ENCODE measurements around the gene BCL2. TPM values are rescaled to one million over a fixed set of nuclear protein-coding genes. Genes with fewer than 3 reads are reported as not detected.

Gene BCL2
- total and polyA plus RNA-seq, 9 of the 15 experiments (the other 6 are each of a cell fraction or from before 2014, with no cell fraction given): 0.10 to 1.1 (median 0.65) TPM

DNA sequence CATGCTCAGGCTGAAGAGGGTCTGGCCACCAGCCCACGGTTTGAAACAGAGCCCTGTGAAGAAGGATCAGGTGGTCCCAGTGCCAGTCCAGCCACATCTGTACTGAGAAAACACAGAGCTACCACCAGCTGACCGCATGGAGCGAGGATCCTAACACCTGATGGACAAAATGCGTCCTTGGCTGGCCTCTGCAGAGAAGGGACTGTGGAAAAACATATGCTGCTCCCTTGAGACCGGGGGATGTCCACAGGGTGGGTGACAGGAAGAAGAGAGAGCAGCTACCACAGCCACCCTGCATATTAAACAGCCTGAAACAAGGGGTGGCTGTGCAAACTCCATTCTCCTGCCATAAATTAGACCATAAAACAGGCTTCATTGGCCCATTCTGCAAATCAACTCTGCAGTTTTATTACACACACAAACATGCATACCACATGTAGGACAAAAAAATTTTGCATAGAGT, 137.2 kb downstream of the BCL2 start:
- Histone ChIP-seq H3K4me3 (no peak overlapping the region), H3K9ac (ENCODE audit: insufficient read depth in 1 of 2, low read depth in 2 of 2, low read length in 2 of 2) (no peak overlapping the region), H3K4me2 (ENCODE audit: insufficient read depth, low read length) (no peak overlapping the region), H3K27me3 (ENCODE audit: control insufficient read depth in 2 of 2, insufficient read depth in 2 of 2, low read length in 2 of 2) (peaks cover 0 to 17% of the 10 kb centered on the region in 2 experiments; a peak in 2 of 5 replicates), H3K9me3 (replicated peaks; ENCODE audit: control insufficient read depth, insufficient read depth, low read depth, low read length) (no peaks in the 10 kb centered on the region), H4K20me1 (replicated peaks; ENCODE audit: control insufficient read depth, insufficient read depth, low read length) (no peaks in the 10 kb centered on the region), H3K4me1 (replicated peaks in 1 of 2; ENCODE audit: control insufficient read depth in 2 of 2, insufficient read depth in 2 of 2, low read length in 2 of 2) (no peaks in the 10 kb centered on the region; a peak in 1 of 5 replicates), H3K9me1 (ENCODE audit: control insufficient read depth, insufficient read depth, low read length) (no peaks in the 10 kb centered on the region), H3K27ac (ENCODE audit: extremely low read depth, low read depth, low read length) (no peak overlapping the region), H2AFZ (ENCODE audit: low read depth, low read length) (no peak overlapping the region), H3K36me3 (ENCODE audit: control insufficient read depth, insufficient read depth, low read length) (no peaks in the 10 kb centered on the region), H3K79me2 (ENCODE audit: control insufficient read depth, insufficient read depth, low read length) (no peaks in the 10 kb centered on the region)
- in situ Hi-C loops (cut with MboI) (loop anchor here (10.0 kb wide), 1 partner anchor 168 kb away; no protein-coding TSS in a partner anchor), intact Hi-C loops (cut with micrococcal nuclease) (no loop called here)
- WGBS (ENCODE audit: insufficient coverage, low coverage, missing lambda C conversion rate): 3% methylated on average over 5 of the region's 5 CpGs
- no TSS peak for BruUV-seq (replicated peaks)
- ChIA-PET CTCF (ENCODE audit: low intra/inter-chr PET ratio) (no interaction called here), POLR2A (no interaction called here)
- no peak for ATAC-seq
- no peak for FAIRE-seq
- DNase-seq (ENCODE audit: extremely low read depth in 1 of 4, low spot score in 3 of 4): no peak
- TF ChIP-seq, protein P1, sequence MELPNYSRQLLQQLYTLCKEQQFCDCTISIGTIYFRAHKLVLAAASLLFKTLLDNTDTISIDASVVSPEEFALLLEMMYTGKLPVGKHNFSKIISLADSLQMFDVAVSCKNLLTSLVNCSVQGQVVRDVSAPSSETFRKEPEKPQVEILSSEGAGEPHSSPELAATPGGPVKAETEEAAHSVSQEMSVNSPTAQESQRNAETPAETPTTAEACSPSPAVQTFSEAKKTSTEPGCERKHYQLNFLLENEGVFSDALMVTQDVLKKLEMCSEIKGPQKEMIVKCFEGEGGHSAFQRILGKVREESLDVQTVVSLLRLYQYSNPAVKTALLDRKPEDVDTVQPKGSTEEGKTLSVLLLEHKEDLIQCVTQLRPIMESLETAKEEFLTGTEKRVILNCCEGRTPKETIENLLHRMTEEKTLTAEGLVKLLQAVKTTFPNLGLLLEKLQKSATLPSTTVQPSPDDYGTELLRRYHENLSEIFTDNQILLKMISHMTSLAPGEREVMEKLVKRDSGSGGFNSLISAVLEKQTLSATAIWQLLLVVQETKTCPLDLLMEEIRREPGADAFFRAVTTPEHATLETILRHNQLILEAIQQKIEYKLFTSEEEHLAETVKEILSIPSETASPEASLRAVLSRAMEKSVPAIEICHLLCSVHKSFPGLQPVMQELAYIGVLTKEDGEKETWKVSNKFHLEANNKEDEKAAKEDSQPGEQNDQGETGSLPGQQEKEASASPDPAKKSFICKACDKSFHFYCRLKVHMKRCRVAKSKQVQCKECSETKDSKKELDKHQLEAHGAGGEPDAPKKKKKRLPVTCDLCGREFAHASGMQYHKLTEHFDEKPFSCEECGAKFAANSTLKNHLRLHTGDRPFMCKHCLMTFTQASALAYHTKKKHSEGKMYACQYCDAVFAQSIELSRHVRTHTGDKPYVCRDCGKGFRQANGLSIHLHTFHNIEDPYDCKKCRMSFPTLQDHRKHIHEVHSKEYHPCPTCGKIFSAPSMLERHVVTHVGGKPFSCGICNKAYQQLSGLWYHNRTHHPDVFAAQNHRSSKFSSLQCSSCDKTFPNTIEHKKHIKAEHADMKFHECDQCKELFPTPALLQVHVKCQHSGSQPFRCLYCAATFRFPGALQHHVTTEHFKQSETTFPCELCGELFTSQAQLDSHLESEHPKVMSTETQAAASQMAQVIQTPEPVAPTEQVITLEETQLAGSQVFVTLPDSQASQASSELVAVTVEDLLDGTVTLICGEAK (IDR thresholded peaks at IDR 0.05): no peak
- TF ChIP-seq, protein P1 (CRISPR knock-in tag; IDR thresholded peaks at IDR 0.05): no peak
- TF ChIP-seq PTTG1 (tag; IDR thresholded peaks at IDR 0.05; ENCODE audit: low read depth) (no peak), MXI1 (IDR thresholded peaks at IDR 0.05; ENCODE audit: low read depth, low read length) (no peak), TRIM24 (IDR thresholded peaks at IDR 0.05) (no peak), MEF2A (IDR thresholded peaks at IDR 0.05; ENCODE audit: control insufficient read depth, low read depth, low read length) (no peak)
- TF ChIP-seq, protein P2, sequence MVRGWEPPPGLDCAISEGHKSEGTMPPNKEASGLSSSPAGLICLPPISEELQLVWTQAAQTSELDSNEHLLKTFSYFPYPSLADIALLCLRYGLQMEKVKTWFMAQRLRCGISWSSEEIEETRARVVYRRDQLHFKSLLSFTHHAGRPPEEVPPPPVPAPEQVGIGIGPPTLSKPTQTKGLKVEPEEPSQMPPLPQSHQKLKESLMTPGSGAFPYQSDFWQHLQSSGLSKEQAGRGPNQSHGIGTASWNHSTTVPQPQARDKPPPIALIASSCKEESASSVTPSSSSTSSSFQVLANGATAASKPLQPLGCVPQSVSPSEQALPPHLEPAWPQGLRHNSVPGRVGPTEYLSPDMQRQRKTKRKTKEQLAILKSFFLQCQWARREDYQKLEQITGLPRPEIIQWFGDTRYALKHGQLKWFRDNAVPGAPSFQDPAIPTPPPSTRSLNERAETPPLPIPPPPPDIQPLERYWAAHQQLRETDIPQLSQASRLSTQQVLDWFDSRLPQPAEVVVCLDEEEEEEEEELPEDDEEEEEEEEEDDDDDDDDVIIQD (CRISPR knock-in tag; IDR thresholded peaks at IDR 0.05): no peak
- TF ChIP-seq, protein P3, sequence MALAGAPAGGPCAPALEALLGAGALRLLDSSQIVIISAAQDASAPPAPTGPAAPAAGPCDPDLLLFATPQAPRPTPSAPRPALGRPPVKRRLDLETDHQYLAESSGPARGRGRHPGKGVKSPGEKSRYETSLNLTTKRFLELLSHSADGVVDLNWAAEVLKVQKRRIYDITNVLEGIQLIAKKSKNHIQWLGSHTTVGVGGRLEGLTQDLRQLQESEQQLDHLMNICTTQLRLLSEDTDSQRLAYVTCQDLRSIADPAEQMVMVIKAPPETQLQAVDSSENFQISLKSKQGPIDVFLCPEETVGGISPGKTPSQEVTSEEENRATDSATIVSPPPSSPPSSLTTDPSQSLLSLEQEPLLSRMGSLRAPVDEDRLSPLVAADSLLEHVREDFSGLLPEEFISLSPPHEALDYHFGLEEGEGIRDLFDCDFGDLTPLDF (CRISPR knock-in tag; IDR thresholded peaks at IDR 0.05): no peak
- TF ChIP-seq, protein P4, sequence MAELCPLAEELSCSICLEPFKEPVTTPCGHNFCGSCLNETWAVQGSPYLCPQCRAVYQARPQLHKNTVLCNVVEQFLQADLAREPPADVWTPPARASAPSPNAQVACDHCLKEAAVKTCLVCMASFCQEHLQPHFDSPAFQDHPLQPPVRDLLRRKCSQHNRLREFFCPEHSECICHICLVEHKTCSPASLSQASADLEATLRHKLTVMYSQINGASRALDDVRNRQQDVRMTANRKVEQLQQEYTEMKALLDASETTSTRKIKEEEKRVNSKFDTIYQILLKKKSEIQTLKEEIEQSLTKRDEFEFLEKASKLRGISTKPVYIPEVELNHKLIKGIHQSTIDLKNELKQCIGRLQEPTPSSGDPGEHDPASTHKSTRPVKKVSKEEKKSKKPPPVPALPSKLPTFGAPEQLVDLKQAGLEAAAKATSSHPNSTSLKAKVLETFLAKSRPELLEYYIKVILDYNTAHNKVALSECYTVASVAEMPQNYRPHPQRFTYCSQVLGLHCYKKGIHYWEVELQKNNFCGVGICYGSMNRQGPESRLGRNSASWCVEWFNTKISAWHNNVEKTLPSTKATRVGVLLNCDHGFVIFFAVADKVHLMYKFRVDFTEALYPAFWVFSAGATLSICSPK (IDR thresholded peaks at IDR 0.05; ENCODE audit: borderline replicate concordance): no peak

All from K562 (cell line).